Glutamatergic neuron (in vitro differentiated cells): ENCODE results near the gene PHLPP2. TPM values are rescaled to one million over a fixed set of nuclear protein-coding genes. Genes with fewer than 3 reads are reported as not detected.
"Not testable (repeated sequence)": the region's sequence is repeated elsewhere in the genome, so short reads cannot be mapped to it uniquely, and the experiment has no call there.

ENCODE experiments used
- DNase-seq: peaks from one replicate; pipeline ENCODE4 v3.0.0; 2022
- H3K27ac Mint-ChIP-seq: one replicate; pipeline ENCODE4 v1.8.0; 2020; ENCODE audit warnings: mild to moderate bottlenecking, mixed read lengths, inconsistent platforms; ENCODE audit not compliant: unreplicated experiment
- H3K27me3 Mint-ChIP-seq: one replicate; pipeline ENCODE4 v1.8.0; 2020; ENCODE audit warnings: mild to moderate bottlenecking, moderate library complexity, mixed read lengths, inconsistent platforms; ENCODE audit not compliant: unreplicated experiment
- H3K36me3 Mint-ChIP-seq: one replicate; pipeline ENCODE4 v1.8.0; 2020; ENCODE audit warnings: mild to moderate bottlenecking, mixed read lengths, inconsistent platforms; ENCODE audit not compliant: unreplicated experiment
- H3K4me1 Mint-ChIP-seq: one replicate; pipeline ENCODE4 v1.8.0; 2020; ENCODE audit warnings: mild to moderate bottlenecking, low read depth, mixed read lengths, inconsistent platforms; ENCODE audit not compliant: unreplicated experiment
- H3K4me3 Mint-ChIP-seq: one replicate; pipeline ENCODE4 v1.8.0; 2020; ENCODE audit warnings: mild to moderate bottlenecking, mixed read lengths, inconsistent platforms; ENCODE audit not compliant: unreplicated experiment
- H3K9me3 Mint-ChIP-seq: one replicate; pipeline ENCODE4 v1.8.0; 2020; ENCODE audit warnings: mild to moderate bottlenecking, moderate library complexity, mixed read lengths, inconsistent platforms; ENCODE audit not compliant: unreplicated experiment
- total RNA-seq: library from RNA; stranded (reverse); fragmentation: NEBNext Ultra II Directional; extraction: Animal tissue kit (Norgen Biotek cat#: 25700); gene quantifications from one replicate; pipeline ENCODE4 v1.2.1, GENCODE V29; 2021; ENCODE audit not compliant: unreplicated experiment
- TF ChIP-seq, protein P1 (sequence below): fragments of 200-600 bp; sonication (generic); IDR thresholded peaks from one replicate; pipeline ENCODE4 v1.5.0; 2021; ENCODE audit not compliant: partially characterized antibody, unreplicated experiment

PHLPP2 gene
- total RNA-seq, 1 donor from 2014 or later, result 8.1 TPM

- TF ChIP-seq, protein P1, sequence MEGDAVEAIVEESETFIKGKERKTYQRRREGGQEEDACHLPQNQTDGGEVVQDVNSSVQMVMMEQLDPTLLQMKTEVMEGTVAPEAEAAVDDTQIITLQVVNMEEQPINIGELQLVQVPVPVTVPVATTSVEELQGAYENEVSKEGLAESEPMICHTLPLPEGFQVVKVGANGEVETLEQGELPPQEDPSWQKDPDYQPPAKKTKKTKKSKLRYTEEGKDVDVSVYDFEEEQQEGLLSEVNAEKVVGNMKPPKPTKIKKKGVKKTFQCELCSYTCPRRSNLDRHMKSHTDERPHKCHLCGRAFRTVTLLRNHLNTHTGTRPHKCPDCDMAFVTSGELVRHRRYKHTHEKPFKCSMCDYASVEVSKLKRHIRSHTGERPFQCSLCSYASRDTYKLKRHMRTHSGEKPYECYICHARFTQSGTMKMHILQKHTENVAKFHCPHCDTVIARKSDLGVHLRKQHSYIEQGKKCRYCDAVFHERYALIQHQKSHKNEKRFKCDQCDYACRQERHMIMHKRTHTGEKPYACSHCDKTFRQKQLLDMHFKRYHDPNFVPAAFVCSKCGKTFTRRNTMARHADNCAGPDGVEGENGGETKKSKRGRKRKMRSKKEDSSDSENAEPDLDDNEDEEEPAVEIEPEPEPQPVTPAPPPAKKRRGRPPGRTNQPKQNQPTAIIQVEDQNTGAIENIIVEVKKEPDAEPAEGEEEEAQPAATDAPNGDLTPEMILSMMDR, result no peak
- Mint-ChIP-seq H3K4me3 (no peak overlapping the region), H3K36me3 (no peaks in the 10 kb centered on the region), H3K27ac (no peak overlapping the region), H3K27me3 (no peaks in the 10 kb centered on the region), H3K9me3 (no peaks in the 10 kb centered on the region), H3K4me1 (no peaks in the 10 kb centered on the region)
- no peak for DNase-seq
Measured at GRCh38 chr16:71693164-71693563, 31.3 kb downstream of the PHLPP2 start.

GRCh38 chr16:71689901-71690300 lies 34.6 kb downstream of the PHLPP2 start:
- DNase-seq, result no peak
- Mint-ChIP-seq H3K27me3 (no peaks in the 10 kb centered on the region), H3K4me3 (no peak overlapping the region), H3K27ac (no peak overlapping the region), H3K36me3 (no peaks in the 10 kb centered on the region), H3K4me1 (no peaks in the 10 kb centered on the region), H3K9me3 (no peaks in the 10 kb centered on the region)
- TF ChIP-seq, protein P1, result no peak

DNA sequence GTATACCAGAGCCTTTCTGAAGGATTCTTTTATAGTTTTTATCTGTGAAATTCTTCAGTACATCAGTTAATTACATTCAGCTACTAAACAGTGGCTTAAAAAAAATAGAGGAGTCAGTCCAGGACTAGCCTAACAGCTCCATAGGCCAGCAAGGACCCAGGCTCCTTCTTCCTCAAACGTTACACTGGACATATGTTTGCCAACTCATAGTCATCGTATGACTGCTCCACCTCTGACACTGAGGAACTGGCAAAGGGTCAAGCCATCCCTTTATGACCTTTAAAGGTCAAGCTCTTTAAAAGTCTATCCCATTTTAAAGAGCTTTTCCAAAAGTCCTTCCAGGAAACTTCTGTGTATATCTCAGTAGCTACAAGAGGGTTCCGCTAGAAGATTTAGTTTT lies 36.6 kb downstream of the PHLPP2 start:
- Mint-ChIP-seq H3K4me1 (no peaks in the 10 kb centered on the region), H3K9me3 (no peaks in the 10 kb centered on the region), H3K27ac (no peak overlapping the region), H3K4me3 (no peak overlapping the region), H3K27me3 (no peaks in the 10 kb centered on the region), H3K36me3 (no peaks in the 10 kb centered on the region)
- DNase-seq, result no peak
- TF ChIP-seq, protein P1, result no peak

DNA sequence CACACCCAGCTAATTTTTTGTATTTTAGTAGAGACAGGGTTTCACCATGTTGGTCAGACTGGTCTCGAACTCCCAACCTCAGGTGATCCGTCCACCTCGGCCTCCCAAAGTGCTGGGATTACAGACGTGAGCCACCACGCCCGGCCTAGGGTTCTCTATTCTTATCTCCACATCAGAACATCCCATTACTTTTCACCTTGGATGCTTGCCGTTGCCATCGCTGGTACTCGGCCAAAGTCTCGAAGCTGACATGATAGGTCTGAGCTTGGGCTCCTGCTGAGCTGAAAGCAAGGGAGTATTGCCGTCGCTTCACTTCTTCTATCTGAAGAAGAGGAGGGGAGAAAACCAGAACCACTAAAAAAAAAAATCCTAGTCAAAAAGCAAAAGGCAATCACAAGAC lies 40.2 kb downstream of the PHLPP2 start:
- H3K36me3 Mint-ChIP-seq, H3K4me1 Mint-ChIP-seq, H3K27ac Mint-ChIP-seq, H3K27me3 Mint-ChIP-seq, DNase-seq, H3K9me3 Mint-ChIP-seq, H3K4me3 Mint-ChIP-seq: not testable (repeated sequence)

DNA sequence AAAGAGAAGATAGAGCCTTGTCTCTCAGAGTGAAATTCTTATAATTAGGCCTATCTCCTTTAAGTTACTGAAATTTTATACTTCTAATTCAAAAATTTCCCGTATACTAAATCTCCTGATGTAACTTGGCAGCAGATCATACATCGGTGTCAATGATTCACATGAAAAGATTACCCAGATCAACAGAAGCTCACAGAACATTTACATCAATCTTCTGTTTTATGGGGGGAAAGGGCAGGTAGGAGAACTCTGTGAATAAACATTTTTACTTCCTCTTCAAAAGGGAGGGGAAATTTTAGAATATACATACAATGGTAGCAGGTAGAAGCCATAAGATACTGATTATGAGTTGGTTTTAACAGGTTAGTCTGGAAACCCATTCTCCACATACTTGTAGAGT lies 43.1 kb downstream of the PHLPP2 start:
- H3K27ac Mint-ChIP-seq, result no peak overlapping the region
- H3K36me3 Mint-ChIP-seq, result no peaks in the 10 kb centered on the region
- H3K4me3 Mint-ChIP-seq, result no peak overlapping the region
- no peak for DNase-seq
- H3K4me1 Mint-ChIP-seq, result no peaks in the 10 kb centered on the region
- H3K27me3 Mint-ChIP-seq, result no peaks in the 10 kb centered on the region
- TF ChIP-seq, protein P1, result no peak
- peaks cover 2% of the 10 kb centered on the region for H3K9me3 Mint-ChIP-seq

DNA sequence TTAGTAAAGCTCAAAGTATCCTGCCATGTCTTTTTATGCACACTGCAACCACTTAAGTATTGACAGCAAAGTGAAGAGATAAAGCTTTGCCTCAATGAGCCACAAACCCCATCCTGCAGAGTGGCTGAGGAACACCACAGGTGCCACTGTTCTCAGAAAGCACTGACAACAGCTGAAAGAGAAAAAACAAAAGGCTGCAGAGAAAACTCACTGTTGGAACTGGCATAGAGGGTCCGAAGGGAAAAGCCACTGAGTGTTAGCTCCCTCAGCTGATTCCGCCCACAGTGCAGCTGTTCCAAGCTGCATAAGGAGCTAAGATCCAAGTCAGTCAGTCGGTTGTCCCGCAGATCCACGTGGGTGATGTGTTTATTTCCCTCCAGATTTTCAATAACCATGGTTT lies 48.3 kb downstream of the PHLPP2 start:
- H3K27ac Mint-ChIP-seq, result no peak overlapping the region
- H3K4me1 Mint-ChIP-seq, result no peaks in the 10 kb centered on the region
- no peaks in the 10 kb centered on the region for H3K36me3 Mint-ChIP-seq
- TF ChIP-seq, protein P1, result no peak
- H3K9me3 Mint-ChIP-seq, result peaks cover 2% of the 10 kb centered on the region
- no peaks in the 10 kb centered on the region for H3K27me3 Mint-ChIP-seq
- no peak for DNase-seq
- H3K4me3 Mint-ChIP-seq, result no peak overlapping the region
